Transverse colon (tissue), 4 donors: Measurements from ENCODE around the gene IZUMO4.

Experiments
- POLR2A ChIP-seq: fragments of 450-650 bp; IDR thresholded peaks from one replicate; pipeline ENCODE4 v1.6.1; 2016; ENCODE audit warnings: antibody characterized with exemption, mild to moderate bottlenecking, moderate library complexity
- POLR2AphosphoS5 ChIP-seq, 3 donors: sonication (generic); formaldehyde crosslinking; IDR thresholded peaks; one replicate each; pipeline ENCODE4 v1.6.1; 2016; ENCODE audit warnings: antibody characterized with exemption in 3 of 3
- TF ChIP-seq, protein P1 (sequence below), 5 experiments: fragments of 200-600 bp in 3 of 5; fragments of 450-650 bp in 2 of 5; sonication (generic) in 3 of 5; IDR thresholded peaks; 1 replicate in 2 of 5; 2 replicates in 3 of 5; pipeline ENCODE4 v1.5.1; 2016 to 2017; ENCODE audit warnings: antibody characterized with exemption in 5 of 5, inconsistent platforms in 3 of 5, mild to moderate bottlenecking in 2 of 5, moderate library complexity in 1 of 5

DNA sequence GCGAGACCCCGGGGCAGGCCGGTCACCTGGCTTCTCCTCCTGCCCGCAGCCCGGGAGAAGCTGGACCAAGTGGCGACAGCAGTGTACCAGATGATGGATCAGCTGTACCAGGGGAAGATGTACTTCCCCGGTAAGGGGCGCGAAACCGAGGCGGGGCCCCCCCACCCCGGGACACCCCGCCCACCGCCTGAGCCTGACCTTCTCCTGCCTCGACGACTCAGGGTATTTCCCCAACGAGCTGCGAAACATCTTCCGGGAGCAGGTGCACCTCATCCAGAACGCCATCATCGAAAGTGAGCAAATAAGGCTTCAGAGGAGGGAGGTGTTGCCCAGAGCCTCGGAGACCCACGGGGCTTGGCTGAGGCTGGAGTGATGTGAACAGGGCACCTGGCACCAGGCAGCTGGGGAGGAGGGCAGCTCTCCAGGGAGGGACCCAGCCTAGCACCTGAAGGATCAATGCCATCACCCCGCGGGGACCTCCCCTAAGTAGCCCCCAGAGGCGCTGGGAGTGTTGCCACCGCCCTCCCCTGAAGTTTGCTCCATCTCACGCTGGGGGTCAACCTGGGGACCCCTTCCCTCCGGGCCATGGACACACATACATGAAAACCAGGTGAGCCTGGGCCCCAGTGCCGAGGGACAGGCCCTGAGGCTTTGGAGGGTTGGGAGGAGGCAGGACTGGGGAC, 629 bp downstream of the IZUMO4 start:
- TF ChIP-seq, protein P1, sequence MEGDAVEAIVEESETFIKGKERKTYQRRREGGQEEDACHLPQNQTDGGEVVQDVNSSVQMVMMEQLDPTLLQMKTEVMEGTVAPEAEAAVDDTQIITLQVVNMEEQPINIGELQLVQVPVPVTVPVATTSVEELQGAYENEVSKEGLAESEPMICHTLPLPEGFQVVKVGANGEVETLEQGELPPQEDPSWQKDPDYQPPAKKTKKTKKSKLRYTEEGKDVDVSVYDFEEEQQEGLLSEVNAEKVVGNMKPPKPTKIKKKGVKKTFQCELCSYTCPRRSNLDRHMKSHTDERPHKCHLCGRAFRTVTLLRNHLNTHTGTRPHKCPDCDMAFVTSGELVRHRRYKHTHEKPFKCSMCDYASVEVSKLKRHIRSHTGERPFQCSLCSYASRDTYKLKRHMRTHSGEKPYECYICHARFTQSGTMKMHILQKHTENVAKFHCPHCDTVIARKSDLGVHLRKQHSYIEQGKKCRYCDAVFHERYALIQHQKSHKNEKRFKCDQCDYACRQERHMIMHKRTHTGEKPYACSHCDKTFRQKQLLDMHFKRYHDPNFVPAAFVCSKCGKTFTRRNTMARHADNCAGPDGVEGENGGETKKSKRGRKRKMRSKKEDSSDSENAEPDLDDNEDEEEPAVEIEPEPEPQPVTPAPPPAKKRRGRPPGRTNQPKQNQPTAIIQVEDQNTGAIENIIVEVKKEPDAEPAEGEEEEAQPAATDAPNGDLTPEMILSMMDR (IDR thresholded peaks at IDR 0.05): no peak
- TF ChIP-seq POLR2AphosphoS5 (IDR thresholded peaks at IDR 0.05): no peak
- peak; percentile 7 for TF ChIP-seq POLR2A
